Ishikawa (cell line): Measurements from ENCODE around the gene PRDM11.

ENCODE experiments used
- CEBPB ChIP-seq: IDR thresholded peaks from 2 replicates; pipeline ENCODE4 v1.6.1; 2012
- CREB1 ChIP-seq: IDR thresholded peaks from 2 replicates; pipeline ENCODE4 v1.6.1; 2012; ENCODE audit warnings: low read depth
- EGR1 ChIP-seq: IDR thresholded peaks from 2 replicates; pipeline ENCODE4 v1.6.1; 2012
- EP300 ChIP-seq: IDR thresholded peaks from 2 replicates; pipeline ENCODE4 v1.6.1; 2012; ENCODE audit warnings: borderline replicate concordance
- FOXM1 ChIP-seq: IDR thresholded peaks from 2 replicates; pipeline ENCODE4 v1.6.1; 2012; ENCODE audit warnings: low read depth, borderline replicate concordance
- NFIC ChIP-seq: IDR thresholded peaks from 2 replicates; pipeline ENCODE4 v1.6.1; 2012
- RAD21 ChIP-seq: IDR thresholded peaks from 2 replicates; pipeline ENCODE4 v1.6.1; 2012; ENCODE audit warnings: low read depth
- REST ChIP-seq: IDR thresholded peaks from 2 replicates; pipeline ENCODE4 v1.6.1; 2012; ENCODE audit warnings: low read depth, mild to moderate bottlenecking
- TAF1 ChIP-seq: IDR thresholded peaks from 2 replicates; pipeline ENCODE4 v1.6.1; 2012; ENCODE audit warnings: low read depth, mild to moderate bottlenecking
- TCF12 ChIP-seq: IDR thresholded peaks from 2 replicates; pipeline ENCODE4 v1.6.1; 2012; ENCODE audit warnings: low read depth
- USF1 ChIP-seq: IDR thresholded peaks from 2 replicates; pipeline ENCODE4 v1.6.1; 2012
- YY1 ChIP-seq: IDR thresholded peaks from 2 replicates; pipeline ENCODE4 v1.6.1; 2012; ENCODE audit warnings: low read depth
- TF ChIP-seq, protein P1 (sequence below): IDR thresholded peaks from 2 replicates; pipeline ENCODE4 v1.6.1; 2012

DNA sequence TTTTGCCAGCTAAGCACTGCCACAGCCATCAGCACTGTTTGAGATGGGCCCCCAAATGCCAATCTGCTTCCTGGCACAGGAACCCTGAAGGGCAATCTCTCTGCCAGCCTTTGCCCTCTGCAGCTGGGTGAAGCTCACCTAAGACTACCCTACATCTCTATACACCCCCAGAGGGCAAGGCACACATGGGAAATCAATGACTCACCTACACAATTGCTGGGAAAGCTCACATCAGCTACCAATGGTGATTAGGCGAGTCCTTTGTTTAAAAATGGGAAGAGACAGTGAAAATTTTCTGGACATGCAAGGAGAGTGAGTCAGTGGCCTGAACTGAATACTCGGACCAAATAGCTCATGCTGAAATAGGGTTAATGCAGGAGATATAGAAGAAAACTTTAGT lies 12.6 kb upstream of the PRDM11 start:
- TF ChIP-seq EP300 (no peak), CEBPB (no peak), CREB1 (no peak), RAD21 (no peak), FOXM1 (no peak), YY1 (no peak), TCF12 (no peak), TAF1 (no peak), REST (no peak), EGR1 (no peak), USF1 (no peak), NFIC (no peak)
- TF ChIP-seq, protein P1, sequence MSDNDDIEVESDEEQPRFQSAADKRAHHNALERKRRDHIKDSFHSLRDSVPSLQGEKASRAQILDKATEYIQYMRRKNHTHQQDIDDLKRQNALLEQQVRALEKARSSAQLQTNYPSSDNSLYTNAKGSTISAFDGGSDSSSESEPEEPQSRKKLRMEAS: no peak
